ENCODE measurements around the gene FREY1.

DNA sequence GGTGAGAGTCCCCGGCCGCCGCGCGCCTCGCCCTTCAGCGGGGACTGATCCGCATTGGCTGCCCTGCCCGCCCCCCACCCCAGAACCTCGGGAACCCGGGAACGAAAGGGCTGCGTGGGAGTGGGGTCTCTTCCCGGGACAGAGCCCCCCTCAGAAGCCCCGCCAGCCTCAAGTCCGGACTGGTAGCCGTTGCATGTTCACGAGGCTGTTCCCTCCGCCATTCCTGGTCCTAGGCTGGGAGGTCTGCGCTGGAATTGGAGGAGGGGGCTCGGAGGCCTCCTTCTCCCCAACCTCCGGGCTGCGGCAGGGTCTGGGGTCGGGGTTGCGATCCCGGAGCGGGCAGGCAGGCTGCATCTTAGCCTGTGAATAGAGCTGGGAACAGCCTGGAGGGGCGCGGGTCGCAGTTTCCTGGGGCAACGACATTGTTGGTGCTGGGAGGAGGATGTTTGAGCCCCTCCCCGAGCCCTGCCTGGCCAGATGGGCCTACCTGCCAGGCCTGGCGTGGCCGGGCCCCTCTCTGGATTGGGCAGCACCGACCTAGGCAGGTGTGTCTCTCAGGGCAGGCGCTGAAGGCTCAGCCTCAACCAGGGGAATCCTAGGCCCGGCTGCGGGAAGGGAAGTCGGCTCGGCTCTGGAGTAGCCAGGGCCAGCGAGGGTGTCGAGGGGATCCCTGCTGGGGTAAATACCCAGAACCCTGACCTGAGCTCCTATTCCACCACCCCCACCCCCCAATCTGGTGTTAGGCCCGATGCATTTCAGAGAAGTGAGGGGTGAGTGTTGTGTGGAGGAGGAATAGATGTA is 20.9 kb downstream of the FREY1 start:
- no peak for TF ChIP-seq POLR2AphosphoS5 (IDR thresholded peaks at IDR 0.05; ENCODE audit: low read depth, low read length)
- TF ChIP-seq, protein P1, sequence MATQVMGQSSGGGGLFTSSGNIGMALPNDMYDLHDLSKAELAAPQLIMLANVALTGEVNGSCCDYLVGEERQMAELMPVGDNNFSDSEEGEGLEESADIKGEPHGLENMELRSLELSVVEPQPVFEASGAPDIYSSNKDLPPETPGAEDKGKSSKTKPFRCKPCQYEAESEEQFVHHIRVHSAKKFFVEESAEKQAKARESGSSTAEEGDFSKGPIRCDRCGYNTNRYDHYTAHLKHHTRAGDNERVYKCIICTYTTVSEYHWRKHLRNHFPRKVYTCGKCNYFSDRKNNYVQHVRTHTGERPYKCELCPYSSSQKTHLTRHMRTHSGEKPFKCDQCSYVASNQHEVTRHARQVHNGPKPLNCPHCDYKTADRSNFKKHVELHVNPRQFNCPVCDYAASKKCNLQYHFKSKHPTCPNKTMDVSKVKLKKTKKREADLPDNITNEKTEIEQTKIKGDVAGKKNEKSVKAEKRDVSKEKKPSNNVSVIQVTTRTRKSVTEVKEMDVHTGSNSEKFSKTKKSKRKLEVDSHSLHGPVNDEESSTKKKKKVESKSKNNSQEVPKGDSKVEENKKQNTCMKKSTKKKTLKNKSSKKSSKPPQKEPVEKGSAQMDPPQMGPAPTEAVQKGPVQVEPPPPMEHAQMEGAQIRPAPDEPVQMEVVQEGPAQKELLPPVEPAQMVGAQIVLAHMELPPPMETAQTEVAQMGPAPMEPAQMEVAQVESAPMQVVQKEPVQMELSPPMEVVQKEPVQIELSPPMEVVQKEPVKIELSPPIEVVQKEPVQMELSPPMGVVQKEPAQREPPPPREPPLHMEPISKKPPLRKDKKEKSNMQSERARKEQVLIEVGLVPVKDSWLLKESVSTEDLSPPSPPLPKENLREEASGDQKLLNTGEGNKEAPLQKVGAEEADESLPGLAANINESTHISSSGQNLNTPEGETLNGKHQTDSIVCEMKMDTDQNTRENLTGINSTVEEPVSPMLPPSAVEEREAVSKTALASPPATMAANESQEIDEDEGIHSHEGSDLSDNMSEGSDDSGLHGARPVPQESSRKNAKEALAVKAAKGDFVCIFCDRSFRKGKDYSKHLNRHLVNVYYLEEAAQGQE (IDR thresholded peaks at IDR 0.05; ENCODE audit: insufficient read depth in 1 of 2, low read depth in 2 of 2, low read length in 2 of 2), result 0 out of 4 replicates have a peak, but pooled peaks of 1 of the 2 experiments have one; percentile 7
- no peak for TF ChIP-seq TAF1 (IDR thresholded peaks at IDR 0.05; ENCODE audit: borderline replicate concordance, insufficient read depth, low read length)
- no peak for TF ChIP-seq SIN3A (IDR thresholded peaks at IDR 0.05; ENCODE audit: borderline replicate concordance, insufficient read depth, low read length)
- TF ChIP-seq FOXP2 (optimal IDR thresholded peaks at IDR 0.05; ENCODE audit: borderline replicate concordance, extremely low read depth, extremely low read length, insufficient read depth), result no peak
